Stimulated activated CD4-positive, alpha-beta T cell treated with anti-CD3 and anti-CD28 coated beads, TNF-alpha, amount 100 ng/mL, for 48 hours (primary cell): ENCODE data around the gene C2CD4C.
"Not testable (repeated sequence)": the region's sequence is repeated elsewhere in the genome, so short reads cannot be mapped to it uniquely, and the experiment has no call there.

Experiments
- DNase-seq, 3 donors: peaks; one replicate each; pipeline ENCODE4 v3.0.0-alpha.2; 2020; ENCODE audit warnings: low read depth in 3 of 3

Gene C2CD4C

DNA sequence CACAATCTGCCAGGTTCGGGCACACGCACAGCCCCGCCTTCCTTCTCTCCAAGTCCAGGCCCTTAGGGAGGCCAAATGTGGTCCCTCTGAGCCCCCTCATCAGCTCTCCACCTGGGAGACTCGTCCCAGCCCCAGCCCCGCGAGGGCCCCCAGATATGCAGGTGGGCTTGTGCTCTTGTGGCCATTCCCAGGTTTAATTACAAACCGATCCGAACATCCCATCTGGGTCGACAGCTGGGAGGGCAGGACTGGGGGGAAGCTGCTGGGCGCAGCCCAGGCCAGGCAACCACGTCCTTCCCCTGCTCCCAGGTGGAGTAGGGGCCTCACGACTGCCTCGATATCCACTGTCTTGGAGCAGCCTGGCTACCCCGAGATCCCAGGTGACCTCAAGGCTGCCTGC is 7.5 kb upstream of the C2CD4C start:
- DNase-seq: no peak

DNA sequence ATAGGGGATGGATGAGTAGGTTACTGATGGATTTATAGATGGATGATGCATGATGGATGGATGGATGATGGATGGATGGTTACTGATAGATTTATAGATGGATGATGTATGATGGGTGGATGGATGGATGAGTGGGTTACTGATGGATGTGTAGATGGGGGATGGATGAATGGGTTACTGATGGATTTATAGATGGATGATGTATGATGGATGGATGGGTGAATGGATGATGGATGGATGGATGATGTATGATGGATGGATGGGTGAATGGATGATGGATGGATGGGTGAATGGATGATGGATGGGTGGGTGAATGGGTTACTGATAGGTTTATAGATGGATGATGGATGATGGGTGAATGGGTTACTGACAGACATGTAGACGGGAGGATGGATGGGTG is 6.3 kb upstream of the C2CD4C start:
- DNase-seq: no peak

DNA sequence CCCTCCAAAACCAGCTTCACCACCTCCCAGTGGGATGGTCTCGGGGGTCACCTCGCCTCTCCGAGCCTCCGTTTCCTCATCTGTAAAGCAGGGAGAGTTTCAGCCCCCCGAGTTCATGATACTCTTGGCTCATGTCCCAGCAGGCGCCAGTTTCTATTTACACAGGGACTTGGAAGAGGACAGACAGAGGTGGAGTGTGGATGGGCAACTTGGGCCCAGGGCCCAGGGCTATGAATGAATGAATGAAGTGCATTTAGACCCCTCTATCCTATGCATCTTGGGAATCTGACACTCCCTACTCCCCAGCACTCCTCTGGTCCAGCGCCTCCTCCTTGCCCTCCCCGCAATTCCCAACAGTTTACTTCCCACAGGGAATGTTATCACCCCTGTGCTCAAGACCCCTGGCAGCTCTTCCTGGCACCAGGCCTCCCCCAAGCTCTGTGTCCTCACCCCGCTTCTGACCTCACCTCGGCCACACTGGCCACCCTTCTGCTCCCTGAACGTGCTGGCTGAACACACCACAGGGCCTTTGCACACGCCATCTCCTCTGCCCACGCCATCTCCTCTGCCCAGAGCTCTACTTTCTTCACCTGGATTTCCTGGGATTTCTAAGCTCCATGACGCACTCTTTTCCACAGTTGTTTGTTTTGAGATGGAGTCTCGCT is 4.9 kb upstream of the C2CD4C start:
- DNase-seq: no peak

DNA sequence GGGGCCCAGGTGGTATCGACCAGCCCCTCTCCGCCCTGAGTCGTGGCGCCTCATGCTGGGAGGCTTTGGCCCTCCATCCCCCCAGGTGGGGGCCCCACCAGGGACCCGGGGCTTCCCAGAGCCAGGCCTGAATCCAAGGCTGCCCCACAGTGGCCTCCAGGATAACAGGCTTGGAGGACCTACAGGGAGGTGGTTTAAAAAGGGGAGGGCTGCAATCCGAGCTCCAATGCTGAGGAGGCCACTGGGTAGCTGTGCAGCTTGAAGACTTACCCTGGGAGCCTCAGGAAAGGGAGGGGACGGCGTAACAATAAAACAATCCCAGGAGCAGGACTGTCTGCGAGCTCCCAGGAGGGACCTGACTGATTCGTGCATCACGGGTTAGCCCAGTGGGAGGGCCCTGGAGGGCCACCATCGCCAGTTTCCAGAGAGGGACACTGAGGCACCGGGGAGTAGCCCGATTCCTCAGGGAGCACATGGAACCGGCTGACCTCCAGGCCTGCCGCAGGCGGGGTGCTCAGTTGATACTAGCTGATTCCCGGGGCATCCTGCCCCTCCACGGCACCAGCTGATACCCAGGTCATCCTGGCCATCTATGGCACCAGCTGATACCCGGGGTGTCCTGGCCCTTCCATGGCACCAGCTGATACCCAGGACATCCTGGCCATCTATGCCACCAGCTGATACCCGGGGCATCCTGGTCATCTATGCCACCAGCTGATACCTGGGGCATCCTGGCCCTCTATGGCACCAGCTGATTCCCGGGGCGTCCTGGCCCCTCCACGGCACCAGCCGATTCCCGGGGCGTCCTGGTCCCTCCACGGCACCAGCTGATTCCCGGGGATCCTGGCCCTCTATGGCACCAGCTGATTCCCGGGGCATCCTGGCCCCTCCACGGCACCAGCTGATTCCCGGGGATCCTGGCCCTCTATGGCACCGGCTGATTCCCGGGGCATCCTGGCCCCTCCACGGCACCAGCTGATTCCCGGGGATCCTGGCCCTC is 3.7 kb upstream of the C2CD4C start:
- DNase-seq: no peak

DNA sequence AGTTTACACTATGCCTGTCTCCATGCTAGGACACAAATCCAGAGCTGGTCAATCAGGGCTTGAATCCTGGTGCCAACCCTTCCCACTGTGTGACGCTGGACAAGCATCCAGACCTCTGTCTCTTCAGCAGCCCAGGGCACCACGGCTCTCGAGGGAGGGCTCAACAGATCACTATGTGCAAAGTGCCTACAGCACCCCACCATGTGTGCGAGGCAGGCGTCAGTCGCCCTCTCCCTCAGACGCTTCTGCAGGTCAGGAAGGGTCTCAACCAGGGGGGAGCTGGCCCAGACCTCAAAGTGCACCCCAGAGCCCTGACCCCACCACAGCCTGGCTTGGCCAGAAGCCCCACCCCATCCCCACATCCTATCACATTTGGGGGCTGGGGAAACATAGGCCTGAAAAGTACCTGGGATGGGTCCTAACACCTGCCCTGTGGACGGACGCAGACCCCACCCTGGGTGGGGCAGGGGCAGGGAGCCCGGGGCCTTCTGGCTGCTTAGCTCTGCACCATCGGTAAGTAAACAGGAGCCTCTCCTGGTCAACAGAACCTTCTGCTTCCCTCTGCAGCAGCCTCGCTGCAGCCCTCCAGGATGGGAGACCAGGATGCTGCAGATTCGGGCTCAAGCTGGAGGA is 2.9 kb upstream of the C2CD4C start:
- DNase-seq: no peak

DNA sequence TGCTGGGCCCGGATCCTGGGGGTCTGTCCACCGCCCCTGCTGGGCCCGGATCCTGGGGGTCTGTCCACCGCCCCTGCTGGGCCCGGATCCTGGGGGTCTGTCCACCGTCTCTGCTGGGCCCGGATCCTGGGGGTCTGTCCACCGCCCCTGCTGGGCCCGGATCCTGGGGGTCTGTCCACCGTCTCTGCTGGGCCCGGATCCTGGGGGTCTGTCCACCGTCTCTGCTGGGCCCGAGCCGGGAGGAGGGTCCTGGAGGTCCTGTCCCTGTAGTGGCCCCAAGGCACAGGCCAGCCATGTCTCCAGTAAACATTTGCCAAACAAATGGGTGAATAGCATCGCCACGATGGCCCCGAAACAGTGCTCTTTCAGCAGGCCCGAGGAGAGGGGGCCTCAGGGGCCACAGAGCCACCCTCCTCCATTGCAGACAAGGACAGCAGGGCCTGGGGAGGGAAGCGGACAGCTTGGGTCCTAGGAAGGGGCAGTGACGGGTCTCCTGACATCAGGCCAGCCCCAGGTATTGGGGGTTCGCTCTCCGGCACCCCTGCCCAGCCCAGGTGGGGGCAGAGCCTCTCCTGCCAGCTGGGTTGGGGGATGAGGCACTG is 2.3 kb upstream of the C2CD4C start:
- DNase-seq: not testable (repeated sequence)

DNA sequence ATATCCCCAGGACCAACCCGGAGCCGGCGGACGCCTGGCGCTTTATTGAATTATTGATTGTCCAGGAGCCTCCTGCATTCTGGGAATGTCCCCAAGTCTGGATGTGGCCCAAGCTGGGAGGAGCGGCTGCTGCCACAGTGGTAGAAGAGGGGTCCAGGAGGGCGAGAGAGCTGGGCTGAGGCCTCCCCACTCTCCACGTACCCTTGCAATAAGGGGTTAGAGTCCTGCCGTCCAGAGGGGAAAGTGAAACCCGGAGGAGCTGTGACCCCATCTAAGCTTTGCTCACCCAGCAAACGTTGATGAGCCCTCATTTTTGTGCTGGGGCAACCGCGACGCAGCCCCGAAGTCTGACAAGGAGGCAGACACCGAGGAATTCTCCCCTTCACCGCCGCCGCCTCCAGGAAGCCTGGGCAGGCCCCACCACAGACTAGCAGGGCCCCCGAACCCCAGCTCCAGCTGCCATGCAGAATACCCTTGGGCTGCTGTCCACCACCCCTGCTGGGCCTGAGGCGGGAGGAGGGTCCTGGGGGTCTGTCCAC is 1.4 kb upstream of the C2CD4C start:
- no peak for DNase-seq

DNA sequence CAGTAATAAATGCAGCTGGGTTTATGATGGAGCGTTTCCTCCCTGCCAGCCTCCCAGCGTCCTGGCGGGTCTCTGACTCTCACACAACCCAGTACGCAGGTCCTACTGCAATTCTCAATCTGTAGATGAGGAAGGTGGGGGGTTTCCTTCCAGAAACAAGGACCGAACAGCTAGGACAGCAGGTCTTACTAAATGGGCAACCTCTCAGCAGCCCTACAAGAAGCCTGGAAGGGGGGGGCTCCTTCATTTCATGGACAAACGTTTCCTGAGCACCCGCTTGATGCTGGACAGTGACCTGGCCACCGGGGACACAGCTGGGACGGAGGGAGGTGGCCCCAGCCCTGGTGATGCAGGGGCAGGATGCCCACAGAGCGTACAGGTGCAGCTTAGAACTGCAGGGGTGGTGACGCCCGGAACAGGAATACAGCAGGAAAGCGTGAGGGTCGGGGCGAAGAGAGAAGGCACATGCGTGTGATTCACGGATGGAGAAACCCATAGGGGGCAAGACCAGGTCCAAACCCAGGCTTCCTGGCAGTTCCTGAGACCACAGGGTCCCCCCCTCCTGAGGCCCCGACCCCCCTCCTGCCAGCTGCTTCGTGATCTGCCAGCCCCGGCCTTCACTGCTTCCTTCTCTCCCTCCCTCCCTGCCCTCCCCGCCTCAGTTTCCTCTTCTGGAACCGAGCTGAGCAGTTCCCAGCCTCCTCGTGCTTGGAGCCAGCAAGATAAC is 732 bp upstream of the C2CD4C start:
- no peak for DNase-seq

DNA sequence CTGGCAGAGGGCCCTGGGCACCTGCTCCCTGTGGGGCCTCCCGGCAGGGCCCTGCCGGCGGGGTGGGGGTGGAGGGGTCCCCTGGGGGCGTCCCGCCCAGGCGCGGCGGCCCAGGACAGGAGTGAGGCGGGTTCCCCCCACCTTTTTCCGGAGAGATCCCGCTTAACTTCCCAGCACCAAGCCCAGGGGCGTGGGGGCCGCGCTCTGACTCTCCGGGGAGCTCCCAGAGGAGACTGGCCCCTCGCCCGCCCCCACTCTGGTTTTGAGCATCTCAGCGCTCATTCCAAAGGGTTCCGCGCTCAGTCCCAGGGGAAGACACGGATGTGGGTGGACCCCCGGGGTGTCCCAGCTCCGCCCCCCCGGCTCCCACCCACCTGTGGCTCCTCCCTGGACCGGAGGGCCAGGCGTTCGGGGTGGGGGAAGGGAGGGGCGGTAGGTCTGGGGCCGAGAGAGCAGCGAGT is 476 bp downstream of the C2CD4C start:
- no peak for DNase-seq

DNA sequence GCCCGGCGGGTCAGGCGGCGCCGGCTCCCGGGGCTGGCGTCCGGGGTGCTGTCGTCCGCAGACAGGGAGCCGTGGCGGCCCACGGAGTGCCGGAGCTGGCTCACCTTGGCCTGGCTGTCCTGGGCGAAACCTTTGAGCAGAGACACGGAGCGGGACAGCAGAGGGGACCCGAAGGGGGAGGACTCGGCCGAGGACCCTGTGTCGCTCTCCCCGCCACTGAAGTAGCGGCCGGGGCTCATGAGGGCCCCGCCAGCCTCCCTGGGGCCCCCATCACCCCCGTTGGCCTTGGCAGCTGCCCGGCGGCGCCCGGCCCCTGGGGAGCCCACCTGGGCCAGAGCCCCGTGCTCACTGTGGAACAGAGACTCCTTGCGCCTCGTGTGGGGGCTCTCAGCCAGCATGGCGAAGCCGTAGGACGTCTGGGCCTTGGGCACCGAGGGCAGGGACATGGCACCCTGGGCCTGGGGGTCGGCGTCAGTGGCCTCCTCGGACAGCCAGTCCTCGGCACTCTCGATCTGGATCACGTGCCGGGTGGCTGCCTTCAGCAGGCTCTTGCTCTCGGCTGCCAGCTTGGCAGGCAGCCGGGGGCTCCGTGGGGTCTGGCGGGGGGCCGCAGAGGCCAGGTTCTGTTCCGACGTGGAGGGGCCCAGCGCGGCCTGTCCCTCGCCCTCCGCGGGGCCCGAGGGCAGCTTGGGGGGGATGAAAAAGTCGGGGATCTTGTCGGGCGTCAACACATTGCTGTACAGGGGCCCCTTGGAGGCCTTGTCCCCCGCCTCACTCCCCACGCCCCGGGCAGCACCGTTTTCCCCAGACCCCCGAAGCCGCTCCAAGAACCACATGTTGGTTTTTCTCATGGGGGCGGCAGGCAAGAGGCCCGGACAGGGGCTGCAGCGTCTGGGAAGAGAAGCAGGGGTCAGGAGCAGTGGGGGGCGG is 1.2 kb downstream of the C2CD4C start:
- DNase-seq: no peak

DNA sequence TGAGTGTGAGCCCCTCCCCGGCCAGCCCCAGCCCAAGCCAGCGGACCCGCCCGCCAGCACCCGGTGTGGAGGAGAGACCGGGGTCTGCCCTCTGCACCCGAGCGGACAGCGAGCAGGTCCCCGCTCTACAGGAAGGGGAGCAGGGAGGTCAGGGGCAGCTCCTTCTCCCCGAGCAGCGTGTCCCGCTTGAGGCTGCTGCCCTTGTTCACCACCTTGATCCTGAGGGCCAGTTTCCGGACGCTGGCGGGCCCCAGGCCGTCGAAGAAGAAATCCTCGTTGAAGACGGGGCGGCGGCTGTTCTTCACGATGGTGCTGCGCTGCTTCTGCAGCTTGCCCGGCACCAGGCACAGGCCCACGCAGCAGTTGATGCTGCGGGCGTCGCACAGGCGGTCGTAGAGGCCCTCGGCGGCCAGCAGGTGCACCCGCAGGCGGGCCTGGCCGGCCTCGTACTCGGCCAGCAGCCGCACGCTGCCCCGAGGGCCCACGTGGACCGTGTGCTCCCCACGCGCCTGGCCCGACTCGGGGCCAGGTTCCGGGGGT is 1.9 kb downstream of the C2CD4C start:
- DNase-seq: no peak

DNA sequence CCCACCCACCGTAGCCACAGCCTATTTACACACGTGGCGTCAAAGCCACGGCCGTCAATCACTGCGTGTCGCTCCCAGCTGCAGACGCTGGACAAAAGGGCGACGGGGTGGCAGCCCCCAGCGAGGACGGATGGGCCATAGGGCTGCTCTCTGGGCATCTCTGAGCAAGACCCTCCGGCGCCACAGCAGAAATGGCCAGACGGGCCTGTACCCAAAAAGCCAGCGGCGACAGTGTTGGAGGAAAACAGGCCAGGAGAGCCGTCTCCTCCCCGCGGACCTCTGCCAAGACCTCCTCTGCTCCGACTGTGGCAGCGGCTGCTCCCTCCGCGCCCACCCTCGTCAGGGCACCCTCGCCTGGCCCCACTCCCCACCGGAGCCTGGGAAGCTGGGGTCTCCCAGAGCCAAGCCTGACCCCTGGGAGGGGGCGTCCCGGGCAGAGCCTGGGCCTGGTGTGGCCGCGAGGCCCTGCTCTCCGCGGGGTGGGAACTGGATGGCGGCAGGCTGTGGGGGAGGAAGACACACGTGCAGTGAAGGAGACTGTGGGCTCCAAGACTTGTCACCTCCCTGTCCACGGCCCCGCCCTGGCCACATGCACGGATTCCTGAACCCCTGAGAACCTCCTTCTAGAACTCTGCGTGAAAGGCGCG is 2.7 kb downstream of the C2CD4C start:
- no peak for DNase-seq

DNA sequence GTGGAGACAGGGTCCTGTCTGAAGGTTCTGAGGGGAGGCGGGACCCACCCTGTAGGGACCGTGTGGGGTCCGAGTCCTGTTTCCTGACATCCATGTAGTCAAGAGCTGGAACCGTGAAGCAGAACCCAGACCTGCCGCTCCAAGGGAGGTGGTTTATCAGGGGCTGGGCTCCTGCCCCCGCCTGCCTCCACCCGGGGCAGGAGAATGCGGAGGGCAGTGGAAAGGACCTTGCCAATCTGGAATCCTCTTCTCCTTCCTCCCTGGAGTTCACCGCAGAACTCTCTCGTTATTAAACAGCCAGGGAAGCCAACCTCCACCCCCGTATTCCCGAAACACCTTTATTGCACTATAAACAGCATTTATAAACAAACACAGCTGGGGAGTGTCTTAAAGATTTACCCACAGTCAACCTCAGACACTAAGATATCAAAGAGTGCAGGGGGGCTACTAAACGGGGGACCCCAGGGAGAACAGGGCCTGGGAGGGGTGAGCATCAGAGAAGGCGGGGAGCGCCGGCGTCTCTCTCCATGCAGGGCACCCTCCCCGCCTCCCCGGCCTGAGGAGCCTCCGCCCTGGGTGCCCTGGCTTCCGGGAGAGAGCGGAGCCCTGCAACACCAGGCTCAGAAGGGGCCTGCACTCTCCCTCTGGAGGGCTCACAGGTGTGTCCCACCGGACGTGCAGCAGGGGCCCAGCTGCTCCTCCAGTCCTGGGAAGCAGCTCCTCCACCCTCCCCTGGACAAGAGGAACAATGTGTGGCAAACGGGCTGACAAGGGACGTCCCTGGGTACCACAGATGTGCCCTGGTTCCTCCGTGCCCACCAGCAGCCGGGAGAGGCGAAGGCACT is 3.6 kb downstream of the C2CD4C start:
- DNase-seq: no peak

DNA sequence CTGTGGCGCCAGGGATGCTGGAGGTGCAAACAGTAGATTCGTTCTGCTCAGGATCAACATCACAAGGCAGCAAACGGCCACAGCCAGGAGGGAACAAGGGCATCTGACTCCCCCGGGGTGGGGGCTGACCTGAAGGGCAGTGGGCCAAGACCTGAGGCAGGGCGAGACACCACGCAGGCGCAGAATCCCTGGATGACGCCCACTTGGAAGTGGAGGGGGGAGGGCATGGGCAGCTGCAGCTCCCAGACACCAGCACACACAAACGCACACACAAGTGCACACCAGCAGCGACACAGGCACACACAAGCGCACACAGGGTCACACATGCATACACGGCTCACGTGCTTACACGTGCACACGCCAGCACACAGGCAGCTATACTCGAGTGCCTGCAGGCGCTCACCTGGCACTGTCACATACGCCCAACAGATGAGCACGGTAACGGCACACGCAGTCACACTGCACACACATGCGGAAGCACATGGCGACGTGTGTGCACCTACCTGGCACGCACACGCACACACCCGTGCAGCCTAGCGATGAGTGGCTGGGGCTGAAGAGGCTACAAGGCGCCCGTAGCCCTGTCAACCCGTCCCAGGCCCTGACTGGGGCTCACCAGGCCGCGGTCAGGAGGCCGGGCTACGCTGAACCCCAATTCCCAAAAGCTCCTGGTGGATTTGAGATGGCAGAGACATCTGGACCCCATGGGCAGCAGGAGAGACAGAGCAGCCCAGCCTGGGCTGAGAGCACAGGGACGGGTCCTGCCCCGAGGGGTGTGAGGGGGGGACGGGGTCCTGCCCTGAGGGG is 5.5 kb downstream of the C2CD4C start:
- DNase-seq: no peak

DNA sequence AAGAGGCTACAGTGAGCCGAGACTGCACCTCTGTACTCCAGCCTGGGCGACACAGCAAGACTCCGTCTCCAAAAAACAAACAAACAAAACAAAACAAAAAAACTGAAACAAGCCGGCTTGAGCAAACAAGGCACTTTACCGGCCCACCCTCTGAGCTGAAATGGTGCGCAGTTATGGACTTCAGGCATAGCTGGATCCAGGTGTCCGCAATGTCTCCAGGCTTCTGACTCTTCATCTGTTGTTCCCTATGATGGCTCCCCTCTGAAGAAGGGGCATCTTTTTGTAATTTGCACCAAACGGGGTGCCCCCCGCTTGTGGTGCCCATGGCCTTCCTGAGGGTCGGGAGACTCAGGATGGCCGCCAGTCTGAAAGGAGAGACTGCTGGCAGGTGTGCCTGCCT is 6.2 kb downstream of the C2CD4C start:
- DNase-seq: no peak

DNA sequence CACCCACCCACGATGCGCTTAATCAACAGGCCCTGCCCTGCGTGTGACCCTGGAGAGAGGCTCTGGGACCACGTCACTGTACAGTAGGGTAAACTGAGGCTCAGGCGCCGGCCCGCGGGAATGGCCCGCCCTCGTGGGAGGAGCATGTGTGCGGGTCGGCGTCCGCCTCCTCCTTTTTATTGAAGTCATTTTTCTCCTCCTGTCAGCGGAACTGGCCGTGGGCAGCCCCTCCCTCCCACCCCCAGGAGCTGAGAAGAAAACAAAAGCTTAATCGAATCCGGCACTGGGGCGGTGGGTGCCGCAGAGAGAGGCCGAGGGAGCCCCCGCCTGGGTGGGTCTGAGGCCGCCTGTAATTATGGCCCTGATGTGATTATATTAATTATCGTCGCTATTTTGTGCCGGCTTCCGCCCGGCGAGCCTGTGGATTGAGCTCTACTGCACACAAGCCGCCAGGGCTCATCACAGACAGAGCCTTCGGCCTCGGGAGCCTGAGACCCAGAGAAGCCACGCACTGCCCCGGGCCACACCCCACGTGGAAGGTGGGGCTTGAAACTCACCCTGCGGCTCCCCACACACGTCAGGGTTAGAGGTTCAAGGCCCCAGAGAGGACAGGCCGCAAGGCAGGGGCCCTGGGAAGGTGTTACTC is 7.0 kb downstream of the C2CD4C start:
- DNase-seq: no peak
